CD4-positive, alpha-beta T cell treated with Interferon alpha-2 for 1 hour (primary cell): ENCODE measurements around the gene PPWD1.
A peak's percentile ranks its signal among the peaks of the same experiment; 100 is the strongest.
"Not testable (repeated sequence)": the region's sequence is repeated elsewhere in the genome, so short reads cannot be mapped to it uniquely, and the experiment has no call there.

Experiments
- DNase-seq, 2 donors: peaks; one replicate each; pipeline ENCODE4 v3.0.0-alpha.2; 2020 to 2022

Gene PPWD1

DNA sequence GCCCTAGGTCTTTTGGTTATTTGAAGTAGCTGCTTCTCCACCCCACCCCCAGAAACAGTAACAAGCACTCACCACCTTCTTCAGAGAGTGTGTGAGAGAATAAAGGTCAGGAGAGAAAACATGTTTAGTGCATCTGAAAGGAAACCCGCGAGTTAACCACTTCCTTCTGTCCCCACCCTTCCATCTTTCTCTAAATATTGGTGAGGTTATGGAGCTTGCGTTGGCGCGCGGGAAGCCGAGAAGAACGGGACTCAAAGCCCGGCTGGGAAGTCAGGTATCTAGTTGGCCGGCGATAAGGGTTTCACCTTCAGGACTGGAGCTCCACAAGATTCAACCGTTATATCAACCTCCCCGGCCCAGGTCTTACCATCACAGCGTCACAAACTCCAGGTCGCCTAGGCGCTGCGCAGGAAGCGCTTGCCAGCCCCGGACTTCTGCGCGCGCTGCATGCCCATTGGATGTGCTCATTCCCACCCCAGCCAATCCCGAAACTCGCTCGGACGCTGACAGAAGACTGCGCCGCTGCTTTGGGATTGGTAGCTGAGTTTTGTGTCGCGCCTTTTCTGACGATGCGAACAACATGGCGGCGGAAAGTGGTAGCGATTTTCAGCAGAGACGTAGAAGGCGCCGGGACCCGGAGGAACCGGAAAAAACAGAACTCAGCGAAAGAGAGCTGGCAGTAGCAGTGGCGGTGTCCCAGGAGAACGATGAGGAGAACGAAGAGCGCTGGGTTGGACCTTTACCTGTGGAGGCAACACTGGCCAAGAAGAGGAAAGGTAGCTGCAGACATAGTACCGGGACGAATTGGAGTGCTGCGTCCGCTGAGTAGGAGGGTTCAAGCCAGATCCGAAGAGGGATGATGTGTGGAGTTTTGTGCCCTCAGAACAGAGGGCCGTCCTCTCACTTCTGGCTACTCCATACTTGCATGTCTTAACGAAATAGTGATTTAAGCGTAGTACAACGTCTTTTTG, at the start of gene PPWD1, which contains the start of gene CENPK:
Gene PPWD1 (plus strand): TSS at position 566 of the 971 bp plus-strand sequence. CDS start 15 bp downstream, at position 581.
Gene CENPK (minus strand): TSS at position 438 of the 971 bp plus-strand sequence. CDS start 8,261 bp downstream, outside the sequence.
- peak; percentile 93 to 96 for DNase-seq

- no peak for DNase-seq
Measured at GRCh38 chr5:65525726-65526125, 37.4 kb upstream of the PPWD1 start.

- no peak for DNase-seq
Measured at GRCh38 chr5:65530904-65531303, 32.2 kb upstream of the PPWD1 start.

DNA sequence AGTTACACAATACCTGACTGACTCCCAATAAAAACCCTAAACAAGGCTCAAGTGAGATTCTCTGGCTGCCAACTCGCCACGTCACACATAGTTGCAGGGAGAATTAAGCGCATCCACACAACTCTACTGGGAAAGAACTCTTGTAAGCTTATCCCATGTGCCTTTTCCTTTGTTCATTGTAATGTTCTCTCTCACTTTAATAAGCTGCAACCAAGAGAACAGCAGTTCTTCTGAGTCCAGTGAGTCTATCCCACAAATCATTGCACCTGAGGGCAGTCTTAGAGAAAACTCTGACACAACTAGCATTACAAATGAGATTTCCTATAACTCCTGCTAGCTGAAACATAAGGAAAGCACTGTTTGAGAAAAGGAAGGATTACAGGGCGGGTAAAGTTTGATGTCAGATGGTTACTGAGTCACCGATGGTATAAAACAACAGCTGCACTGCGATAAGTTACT, 27.5 kb upstream of the PPWD1 start:
- DNase-seq: no peak

DNA sequence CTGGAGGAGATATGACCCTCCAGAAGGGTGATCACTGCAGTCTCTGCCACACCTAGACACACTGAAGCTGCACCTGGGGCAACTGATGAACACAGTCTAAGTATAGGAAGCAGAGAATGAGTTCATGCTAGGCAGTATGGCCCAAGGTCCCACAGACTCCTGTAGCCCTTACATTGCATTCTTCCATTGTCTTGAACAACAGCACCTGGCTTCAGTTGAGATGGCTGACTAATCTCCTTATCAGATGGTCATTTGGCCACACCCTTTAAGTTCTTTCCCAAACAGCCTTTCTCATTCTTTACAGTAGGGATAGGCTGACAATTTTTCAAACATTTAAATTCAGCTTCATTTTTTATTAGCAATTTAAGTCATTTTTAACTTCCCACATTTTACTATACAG, 23.3 kb upstream of the PPWD1 start:
- DNase-seq: no peak

- no peak for DNase-seq
Measured at GRCh38 chr5:65544473-65544872, 18.6 kb upstream of the PPWD1 start.

DNA sequence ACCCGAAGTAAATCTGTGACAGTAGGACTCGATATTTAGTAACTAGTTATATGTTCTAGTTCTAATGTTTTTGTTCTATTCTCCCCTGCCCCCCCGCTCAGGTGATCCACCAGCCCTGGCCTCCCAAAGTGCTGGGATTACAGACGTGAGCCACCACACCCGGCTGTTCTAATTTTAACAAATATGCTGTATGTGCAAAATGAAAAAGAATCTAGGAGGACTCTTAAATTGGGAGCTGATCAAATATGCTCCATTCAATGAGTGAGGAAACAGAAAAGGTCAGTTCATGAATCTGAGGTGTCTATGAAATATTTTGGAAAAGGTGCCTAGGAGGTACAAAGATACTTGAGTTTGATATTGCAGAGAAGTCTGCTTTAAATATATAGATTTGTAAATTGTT, 17.0 kb upstream of the PPWD1 start:
- DNase-seq: no peak

DNA sequence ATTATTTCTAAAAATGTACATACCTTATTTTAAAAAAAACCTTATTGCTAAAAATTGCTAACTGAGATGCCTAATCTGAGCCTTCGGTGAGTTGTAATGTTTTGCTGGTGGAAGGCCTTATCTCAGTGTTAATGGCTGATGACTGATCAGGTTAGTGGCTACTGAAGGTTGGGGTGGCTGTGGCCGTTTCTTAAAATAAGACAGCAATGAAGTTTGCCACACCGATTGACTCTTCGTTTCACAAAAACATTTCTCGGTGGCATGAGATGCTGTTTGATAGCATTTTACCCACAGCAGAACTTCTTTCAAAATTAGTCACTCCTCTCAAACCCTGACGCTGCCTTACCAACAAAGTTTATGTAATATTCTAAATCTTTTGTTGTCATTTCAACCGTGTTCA, 14.8 kb upstream of the PPWD1 start:
- no peak for DNase-seq

GRCh38 chr5:65553941-65554340, 9.2 kb upstream of the PPWD1 start:
- DNase-seq: no peak

GRCh38 chr5:65555287-65555686, 7.8 kb upstream of the PPWD1 start:
- no peak for DNase-seq

DNA sequence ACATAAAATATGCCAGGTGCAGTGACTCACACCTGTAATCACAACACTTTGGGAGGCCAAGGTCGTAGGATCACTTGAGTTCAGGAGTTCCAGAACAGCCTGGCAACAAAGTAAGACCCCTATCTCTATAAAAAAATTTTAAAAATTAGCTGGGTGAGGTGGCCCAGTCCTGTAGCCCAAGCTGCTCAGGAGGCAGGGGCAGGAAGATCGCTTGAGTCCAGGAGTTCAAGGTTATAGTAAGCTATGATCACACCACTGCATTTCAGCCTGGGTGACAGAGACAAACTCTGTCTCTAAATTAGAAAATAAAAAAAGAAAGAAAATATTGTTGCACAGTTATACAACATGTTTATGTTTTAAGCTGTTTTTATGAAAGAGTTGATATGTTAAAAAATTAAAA, 6.9 kb upstream of the PPWD1 start:
- DNase-seq: no peak

- DNase-seq: no peak
Measured at GRCh38 chr5:65556718-65557117, 6.4 kb upstream of the PPWD1 start.

- DNase-seq: peak in 1 of 2 donors; percentile 30
Measured at GRCh38 chr5:65563777-65564176, 681 bp downstream of the PPWD1 start.

GRCh38 chr5:65566505-65566904, 3.4 kb downstream of the PPWD1 start:
- DNase-seq: no peak

DNA sequence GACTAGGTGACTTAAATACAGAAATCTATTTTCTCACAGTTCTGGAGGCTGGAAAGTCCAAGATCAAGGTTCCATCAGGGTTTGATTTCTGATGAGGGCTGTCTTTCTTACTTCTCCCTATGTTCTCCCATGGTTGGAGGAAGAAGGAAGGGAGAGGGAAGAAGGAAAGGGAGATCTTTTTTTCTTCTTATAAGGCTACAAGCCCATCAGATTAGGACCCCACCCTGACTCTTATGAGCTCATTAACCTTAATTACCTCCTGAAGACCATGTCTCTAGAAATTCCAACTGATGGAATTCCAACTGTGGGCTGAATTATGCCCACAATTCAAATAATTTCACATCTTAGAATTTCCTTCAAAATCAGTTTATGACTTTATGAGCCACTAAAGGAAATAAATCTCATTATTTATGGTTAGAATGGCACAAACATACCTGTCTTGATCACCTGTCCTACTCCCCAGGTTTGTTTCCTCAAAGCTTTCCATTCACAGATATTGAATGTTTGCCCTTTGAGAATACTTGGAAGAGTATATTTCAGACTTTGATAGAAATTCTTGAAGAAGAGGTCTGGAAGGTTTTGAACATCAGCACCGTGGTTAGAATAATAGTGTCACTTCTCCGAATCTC, 7.6 kb downstream of the PPWD1 start:
- no peak for DNase-seq

- DNase-seq: no peak
Measured at GRCh38 chr5:65577141-65577540, 14.0 kb downstream of the PPWD1 start.

- no peak for DNase-seq
Measured at GRCh38 chr5:65588694-65589093, 25.6 kb downstream of the PPWD1 start.

DNA sequence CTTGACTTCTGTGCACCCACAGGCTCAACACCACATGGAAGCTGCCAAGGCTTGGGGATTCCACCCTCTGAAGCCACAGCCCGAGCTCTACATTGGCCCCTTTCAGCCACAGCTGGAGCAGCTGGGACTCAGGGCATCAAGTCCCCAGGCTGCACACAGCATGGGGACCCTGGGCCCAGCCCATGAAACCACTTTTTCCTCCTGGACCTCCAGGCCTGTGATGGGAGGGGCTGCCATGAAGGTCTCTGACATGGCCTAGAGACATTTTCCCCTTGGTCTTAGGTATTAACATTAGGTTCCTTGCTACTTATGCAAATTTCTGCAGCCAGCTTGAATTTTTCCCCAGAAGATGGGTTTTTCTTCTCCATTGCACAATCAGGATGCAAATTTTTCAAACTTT, 38.7 kb downstream of the PPWD1 start:
- not testable (repeated sequence) for DNase-seq

DNA sequence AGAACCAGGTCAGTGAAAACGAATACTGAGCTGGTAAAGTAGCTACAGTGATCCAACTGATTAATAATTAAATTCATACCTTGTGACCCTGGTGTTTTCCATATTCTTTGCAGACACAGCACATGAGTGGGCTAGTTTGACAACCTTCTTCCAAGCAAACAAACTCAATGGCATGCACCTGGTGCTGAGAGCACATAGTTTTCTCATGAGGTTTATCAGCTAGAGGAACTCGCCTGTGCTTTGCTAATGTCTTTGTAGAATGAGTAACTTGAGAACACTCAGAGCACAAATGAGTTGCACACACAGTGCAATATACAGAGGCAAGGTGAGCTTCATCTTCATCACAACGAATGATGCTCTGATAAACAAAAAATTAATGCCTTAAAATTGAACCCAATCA, 48.4 kb downstream of the PPWD1 start:
- no peak for DNase-seq

DNA sequence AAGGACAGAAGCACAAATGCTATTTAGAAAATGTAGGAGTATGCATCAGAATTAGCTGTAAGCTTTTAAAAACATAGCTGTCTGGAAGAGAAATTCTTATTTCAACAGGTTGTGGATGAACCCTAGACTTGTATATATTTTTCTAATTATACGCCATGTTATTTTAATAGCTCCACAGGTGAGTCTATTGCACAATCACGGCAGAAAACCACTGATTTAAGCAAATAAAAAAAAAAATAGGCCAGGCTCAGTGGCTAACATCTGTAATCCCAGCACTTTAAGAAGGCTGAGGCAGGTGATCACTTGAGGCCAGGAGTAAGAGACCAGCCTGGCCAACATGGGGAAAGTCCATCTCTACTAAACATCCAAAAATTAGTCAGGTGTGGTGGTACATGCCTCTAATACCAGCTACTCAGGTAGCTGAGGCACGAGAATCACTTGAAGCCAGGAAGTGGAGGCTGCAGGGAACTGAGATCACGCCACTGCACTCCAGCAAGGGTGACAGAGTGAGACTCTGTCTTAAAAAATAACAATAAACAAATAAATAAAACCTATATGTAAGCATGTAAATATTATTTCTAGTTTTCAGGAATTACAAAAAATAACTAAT, 49.3 kb downstream of the PPWD1 start:
- DNase-seq: no peak

DNA sequence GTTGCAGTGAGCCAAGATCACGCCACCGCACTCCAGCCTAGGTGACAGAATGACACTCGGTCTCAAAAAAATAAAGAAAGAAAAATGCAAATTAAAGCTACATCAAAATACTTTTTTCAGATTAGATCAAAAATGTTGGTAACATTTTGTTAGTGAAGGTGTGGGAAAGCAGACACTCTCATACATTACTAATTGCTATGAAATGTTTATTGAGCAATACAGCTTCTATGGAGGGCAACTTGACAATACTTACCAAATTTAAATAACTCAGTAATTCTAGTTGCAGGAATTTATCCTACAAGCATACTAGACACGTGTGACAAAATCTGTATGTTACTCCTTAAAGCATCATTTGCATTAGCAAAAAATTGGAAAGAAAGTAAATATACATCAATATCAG, 56.9 kb downstream of the PPWD1 start:
- no peak for DNase-seq

GRCh38 chr5:65621961-65622360, 58.9 kb downstream of the PPWD1 start:
- not testable (repeated sequence) for DNase-seq

- DNase-seq: no peak
Measured at GRCh38 chr5:65623482-65623881, 60.4 kb downstream of the PPWD1 start.
